Kidney capillary endothelial cell (primary cell): ENCODE data around the gene IRAK3.

ENCODE experiments used
- DNase-seq: peaks from one replicate; pipeline ENCODE4 v3.0.0-alpha.2; 2018; ENCODE audit warnings: low spot score

Gene IRAK3

GRCh38 chr12:66188584-66189485 is at the start of gene IRAK3:
IRAK3 (plus strand) TSS chr12:66189214; CDS start chr12:66189300, 86 bp downstream.
- DNase-seq = peak; percentile 39

GRCh38 chr12:66139328-66139727 is 49.7 kb upstream of the IRAK3 start:
- no peak for DNase-seq

GRCh38 chr12:66140731-66141130 is 48.3 kb upstream of the IRAK3 start:
- DNase-seq = no peak

GRCh38 chr12:66141299-66141698 is 47.7 kb upstream of the IRAK3 start:
- DNase-seq = no peak

GRCh38 chr12:66142826-66143225 is 46.2 kb upstream of the IRAK3 start:
- no peak for DNase-seq

GRCh38 chr12:66143868-66144267 is 45.1 kb upstream of the IRAK3 start:
- DNase-seq = no peak

GRCh38 chr12:66144791-66145754 is 43.9 kb upstream of the IRAK3 start:
- peak; percentile 89 for DNase-seq

GRCh38 chr12:66149702-66150398 is 39.2 kb upstream of the IRAK3 start:
- no peak for DNase-seq

GRCh38 chr12:66152732-66153131 is 36.3 kb upstream of the IRAK3 start:
- no peak for DNase-seq

- DNase-seq = no peak
Measured at GRCh38 chr12:66154776-66155175, 34.2 kb upstream of the IRAK3 start.

GRCh38 chr12:66156654-66157053 is 32.4 kb upstream of the IRAK3 start:
- DNase-seq = no peak

- DNase-seq = no peak
Measured at GRCh38 chr12:66159123-66159522, 29.9 kb upstream of the IRAK3 start.

GRCh38 chr12:66160704-66161103 is 28.3 kb upstream of the IRAK3 start:
- no peak for DNase-seq

- DNase-seq = no peak
Measured at GRCh38 chr12:66162701-66163100, 26.3 kb upstream of the IRAK3 start.

- DNase-seq = no peak
Measured at GRCh38 chr12:66163289-66163688, 25.7 kb upstream of the IRAK3 start.

- DNase-seq = no peak
Measured at GRCh38 chr12:66164349-66164821, 24.6 kb upstream of the IRAK3 start.

GRCh38 chr12:66165141-66165540 is 23.9 kb upstream of the IRAK3 start:
- no peak for DNase-seq

- no peak for DNase-seq
Measured at GRCh38 chr12:66166561-66166960, 22.5 kb upstream of the IRAK3 start.

GRCh38 chr12:66168410-66168809 is 20.6 kb upstream of the IRAK3 start:
- DNase-seq = no peak

GRCh38 chr12:66169221-66170170 is 19.5 kb upstream of the IRAK3 start, which contains the start of gene TMBIM4:
TMBIM4 (minus strand) TSS chr12:66169996; CDS start chr12:66169951, 45 bp downstream.
- DNase-seq = peak; percentile 85

GRCh38 chr12:66170606-66171005 is 18.4 kb upstream of the IRAK3 start:
- no peak for DNase-seq
